Neural progenitor cell (in vitro differentiated cells): Measurements from ENCODE around the gene RBFOX1. TPM values are rescaled to one million over a fixed set of nuclear protein-coding genes. Genes with fewer than 3 reads are reported as not detected.

ENCODE experiments used
- DNase-seq: peaks from one replicate; pipeline ENCODE4 v3.0.0-alpha.2; 2016; ENCODE audit warnings: low spot score
- H2AFZ ChIP-seq: fragments of 200-600 bp; sonication (generic); replicated peaks from 2 replicates; pipeline ENCODE4 v1.6.1; 2016; ENCODE audit warnings: antibody characterized with exemption
- H3F3A ChIP-seq: fragments of 200-600 bp; sonication (generic); 2 replicates; pipeline ENCODE4 v1.6.1; 2016; ENCODE audit warnings: antibody characterized with exemption, low read depth
- H3K27ac ChIP-seq: fragments of 200-600 bp; sonication (generic); 2 replicates; pipeline ENCODE4 v1.5.1; 2016; ENCODE audit warnings: mild to moderate bottlenecking
- H3K27me3 ChIP-seq: fragments of 200-600 bp; sonication (generic); 2 replicates; pipeline ENCODE4 v1.6.1; 2016; ENCODE audit warnings: mild to moderate bottlenecking, moderate library complexity
- H3K36me3 ChIP-seq: fragments of 200-600 bp; sonication (generic); 2 replicates; pipeline ENCODE4 v1.5.1; 2016
- H3K4me1 ChIP-seq: fragments of 200-600 bp; sonication (generic); 2 replicates; pipeline ENCODE4 v1.6.1; 2016; ENCODE audit warnings: mixed run types
- H3K4me2 ChIP-seq: fragments of 200-600 bp; sonication (generic); 2 replicates; pipeline ENCODE4 v1.6.1; 2016
- H3K4me3 ChIP-seq: fragments of 200-600 bp; sonication (generic); 2 replicates; pipeline ENCODE4 v1.5.1; 2016
- H3K79me2 ChIP-seq: fragments of 200-600 bp; sonication (generic); 2 replicates; pipeline ENCODE4 v1.6.1; 2016; ENCODE audit warnings: low read depth
- H3K9ac ChIP-seq: fragments of 200-600 bp; sonication (generic); 2 replicates; pipeline ENCODE4 v1.6.1; 2016
- H3K9me3 ChIP-seq: fragments of 200-600 bp; sonication (generic); 2 replicates; pipeline ENCODE4 v1.5.1; 2016; ENCODE audit warnings: low read depth
- H4K20me1 ChIP-seq: fragments of 200-600 bp; sonication (generic); 2 replicates; pipeline ENCODE4 v1.6.1; 2016; ENCODE audit warnings: low read depth
- H3K27ac Mint-ChIP-seq: 3 replicates; pipeline ENCODE4 v1.8.0; 2021; ENCODE audit warnings: mixed read lengths
- H3K27me3 Mint-ChIP-seq: 2 replicates; pipeline ENCODE4 v1.8.0; 2022; ENCODE audit warnings: low read depth, mild to moderate bottlenecking, inconsistent platforms, moderate library complexity, mixed read lengths; ENCODE audit not compliant: insufficient read depth
- H3K36me3 Mint-ChIP-seq: 3 replicates; pipeline ENCODE4 v1.8.0; 2021; ENCODE audit warnings: mixed read lengths
- H3K4me1 Mint-ChIP-seq: 3 replicates; pipeline ENCODE4 v1.8.0; 2021; ENCODE audit warnings: mixed read lengths
- H3K4me3 Mint-ChIP-seq: 3 replicates; pipeline ENCODE4 v1.8.0; 2021; ENCODE audit warnings: mild to moderate bottlenecking, moderate library complexity, mixed read lengths
- H3K9me3 Mint-ChIP-seq: 3 replicates; pipeline ENCODE4 v1.8.0; 2020; ENCODE audit warnings: mixed read lengths
- CTCF ChIP-seq: fragments of 200-600 bp; sonication (generic); IDR thresholded peaks from 2 replicates; pipeline ENCODE4 v1.5.1; 2017; ENCODE audit warnings: antibody characterized with exemption, mild to moderate bottlenecking
- EZH2 ChIP-seq: fragments of 200-600 bp; sonication (generic); IDR thresholded peaks from 2 replicates; pipeline ENCODE4 v1.6.1; 2017; ENCODE audit warnings: antibody characterized with exemption, mild to moderate bottlenecking, moderate library complexity
- EZH2phosphoT487 ChIP-seq: fragments of 200-600 bp; sonication (generic); IDR thresholded peaks from 2 replicates; pipeline ENCODE4 v1.6.1; 2017; ENCODE audit warnings: antibody characterized with exemption
- total RNA-seq: library from RNA; depleted of rRNA; stranded (reverse); fragments of >200 nt; gene quantifications from 2 replicates; pipeline ENCODE4 v1.2.3, GENCODE V29; 2015; ENCODE audit warnings: low replicate concordance

RBFOX1 gene
- total RNA-seq, 1 donor from 2014 or later, result 1.2 TPM

- Histone ChIP-seq H3K79me2 (no peaks in the 10 kb centered on the region), H3K4me3 (no peak overlapping the region), H3K9me3 (no peaks in the 10 kb centered on the region), H3K27me3 (no peaks in the 10 kb centered on the region), H2AFZ (no peak overlapping the region), H3K36me3 (no peaks in the 10 kb centered on the region), H3K27ac (no peak overlapping the region), H3K9ac (no peak overlapping the region), H4K20me1 (no peaks in the 10 kb centered on the region), H3F3A (peaks cover 2% of the 10 kb centered on the region), H3K4me2 (no peak overlapping the region), H3K4me1 (peaks cover 6% of the 10 kb centered on the region)
- peaks cover 2% of the 10 kb centered on the region for H3K9me3 Mint-ChIP-seq
- peaks cover 15% of the 10 kb centered on the region for H3K4me1 Mint-ChIP-seq
- H3K36me3 Mint-ChIP-seq, result peaks cover 3% of the 10 kb centered on the region
- peaks cover 4% of the 10 kb centered on the region for H3K27me3 Mint-ChIP-seq
- no peak for DNase-seq
- TF ChIP-seq CTCF (no peak), EZH2phosphoT487 (no peak), EZH2 (no peak)
- no peak overlapping the region for H3K27ac Mint-ChIP-seq
- no peak overlapping the region for H3K4me3 Mint-ChIP-seq
Observed at GRCh38 chr16:7355758-7356157, 23.1 kb downstream of the RBFOX1 start.

- no peak overlapping the region for H3K4me3 Mint-ChIP-seq
Observed at GRCh38 chr16:7361416-7362129, 28.9 kb downstream of the RBFOX1 start.

GRCh38 chr16:7362231-7362630, 29.6 kb downstream of the RBFOX1 start:
- H3K9me3 ChIP-seq, result no peaks in the 10 kb centered on the region
- peaks cover 5% of the 10 kb centered on the region for H4K20me1 ChIP-seq
- H3K27me3 ChIP-seq, result no peaks in the 10 kb centered on the region
- H3K9ac ChIP-seq, result no peak overlapping the region
- H3K4me3 Mint-ChIP-seq, result no peak overlapping the region
- no peaks in the 10 kb centered on the region for H3K36me3 Mint-ChIP-seq
- peaks cover 27% of the 10 kb centered on the region for H3K4me1 ChIP-seq
- H2AFZ ChIP-seq, result no peak overlapping the region
- H3K36me3 ChIP-seq, result no peaks in the 10 kb centered on the region
- no peak overlapping the region for H3K27ac Mint-ChIP-seq
- peaks cover 31% of the 10 kb centered on the region for H3F3A ChIP-seq
- H3K9me3 Mint-ChIP-seq, result no peaks in the 10 kb centered on the region
- peaks cover 6% of the 10 kb centered on the region for H3K27me3 Mint-ChIP-seq
- peaks cover 6% of the 10 kb centered on the region for H3K4me1 Mint-ChIP-seq
- no peaks in the 10 kb centered on the region for H3K79me2 ChIP-seq
- no peak overlapping the region for H3K4me2 ChIP-seq
- no peak for DNase-seq
- TF ChIP-seq EZH2phosphoT487, result no peak
- TF ChIP-seq CTCF, result no peak
- TF ChIP-seq EZH2, result no peak
- H3K4me3 ChIP-seq, result no peak overlapping the region
- no peak overlapping the region for H3K27ac ChIP-seq

More at GRCh38 chr16:7361416-7362129, 28.9 kb downstream of the RBFOX1 start:
- peaks cover 5% of the 10 kb centered on the region for H3K4me1 Mint-ChIP-seq
- no peak overlapping the region for H2AFZ ChIP-seq
- no peaks in the 10 kb centered on the region for H3K36me3 ChIP-seq
- H3K4me2 ChIP-seq, result no peak overlapping the region
- no peaks in the 10 kb centered on the region for H3K9me3 ChIP-seq
- H3K27ac ChIP-seq, result no peak overlapping the region
- no peak overlapping the region for H3K9ac ChIP-seq
- H3K79me2 ChIP-seq, result no peaks in the 10 kb centered on the region
- no peaks in the 10 kb centered on the region for H3K27me3 ChIP-seq
- peaks cover 6% of the 10 kb centered on the region for H3K27me3 Mint-ChIP-seq
- H3K4me3 ChIP-seq, result no peak overlapping the region
- no peaks in the 10 kb centered on the region for H3K36me3 Mint-ChIP-seq
- TF ChIP-seq EZH2, result no peak
- no peak for TF ChIP-seq CTCF
- TF ChIP-seq EZH2phosphoT487, result no peak
- peaks cover 31% of the 10 kb centered on the region for H3F3A ChIP-seq
- no peak for DNase-seq
- no peak overlapping the region for H3K27ac Mint-ChIP-seq
- peaks cover 27% of the 10 kb centered on the region for H3K4me1 ChIP-seq
- H3K9me3 Mint-ChIP-seq, result no peaks in the 10 kb centered on the region
- H4K20me1 ChIP-seq, result peaks cover 5% of the 10 kb centered on the region
